Measurements from ENCODE around the gene PLA2G3.

PLA2G3 gene

GRCh38 chr22:31105282-31105929, 34.9 kb downstream of the PLA2G3 start:
- TF ChIP-seq EZH2 (IDR thresholded peaks at IDR 0.05; ENCODE audit: borderline replicate concordance, low read depth, low read length, severe bottlenecking), result no peak
- TF ChIP-seq, protein P1, sequence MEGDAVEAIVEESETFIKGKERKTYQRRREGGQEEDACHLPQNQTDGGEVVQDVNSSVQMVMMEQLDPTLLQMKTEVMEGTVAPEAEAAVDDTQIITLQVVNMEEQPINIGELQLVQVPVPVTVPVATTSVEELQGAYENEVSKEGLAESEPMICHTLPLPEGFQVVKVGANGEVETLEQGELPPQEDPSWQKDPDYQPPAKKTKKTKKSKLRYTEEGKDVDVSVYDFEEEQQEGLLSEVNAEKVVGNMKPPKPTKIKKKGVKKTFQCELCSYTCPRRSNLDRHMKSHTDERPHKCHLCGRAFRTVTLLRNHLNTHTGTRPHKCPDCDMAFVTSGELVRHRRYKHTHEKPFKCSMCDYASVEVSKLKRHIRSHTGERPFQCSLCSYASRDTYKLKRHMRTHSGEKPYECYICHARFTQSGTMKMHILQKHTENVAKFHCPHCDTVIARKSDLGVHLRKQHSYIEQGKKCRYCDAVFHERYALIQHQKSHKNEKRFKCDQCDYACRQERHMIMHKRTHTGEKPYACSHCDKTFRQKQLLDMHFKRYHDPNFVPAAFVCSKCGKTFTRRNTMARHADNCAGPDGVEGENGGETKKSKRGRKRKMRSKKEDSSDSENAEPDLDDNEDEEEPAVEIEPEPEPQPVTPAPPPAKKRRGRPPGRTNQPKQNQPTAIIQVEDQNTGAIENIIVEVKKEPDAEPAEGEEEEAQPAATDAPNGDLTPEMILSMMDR (IDR thresholded peaks at IDR 0.05; ENCODE audit: borderline replicate concordance, extremely low read depth, low read length, poor library complexity, severe bottlenecking), result no peak
- Histone ChIP-seq H3K27me3 (ENCODE audit: insufficient read depth, low read length, poor library complexity) (no peaks in the 10 kb centered on the region), H3K9ac (ENCODE audit: low read depth, low read length) (no peak overlapping the region), H4K20me1 (ENCODE audit: insufficient read depth, low read length) (no peaks in the 10 kb centered on the region; the same call in 1 of the 2 replicates), H3K36me3 (ENCODE audit: insufficient read depth, low read length) (peaks cover 6% of the 10 kb centered on the region), H2AFZ (ENCODE audit: low read depth, low read length) (no peak overlapping the region), H3K27ac (ENCODE audit: low read length) (no peak overlapping the region), H3K4me3 (ENCODE audit: low read depth in 1 of 2, low read length in 2 of 2) (no peak overlapping the region), H3K4me2 (ENCODE audit: insufficient read depth, low read length) (no peak overlapping the region), H3K79me2 (ENCODE audit: insufficient read depth, low read length) (no peaks in the 10 kb centered on the region), H3K9me3 (ENCODE audit: insufficient read depth, low read length, severe bottlenecking) (no peaks in the 10 kb centered on the region), H3K4me1 (ENCODE audit: insufficient read depth, low read length) (peaks cover 16% of the 10 kb centered on the region)
- DNase-seq (no peak), ATAC-seq (ENCODE audit: insufficient read depth, low read depth) (no peak)

DNA sequence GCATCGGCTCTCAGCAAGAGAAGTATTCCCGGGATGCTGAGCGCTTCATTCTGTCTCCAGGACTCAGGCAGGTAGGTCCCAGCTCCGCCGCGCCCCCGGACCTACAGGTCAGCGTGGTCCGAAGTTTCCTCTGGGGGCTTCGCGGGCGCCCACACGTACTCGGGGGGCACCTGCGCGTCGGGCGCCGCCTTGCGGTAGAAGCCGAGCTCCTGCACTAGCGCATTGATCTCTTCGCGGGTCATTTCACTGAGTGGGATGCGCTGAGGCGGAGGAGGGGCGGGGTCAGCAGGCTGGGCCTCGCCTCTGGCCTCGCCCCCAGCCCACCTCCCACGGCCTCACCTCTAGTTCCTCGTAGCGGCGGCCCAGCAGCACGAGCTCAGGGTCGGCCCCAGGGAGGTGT, 35.4 kb downstream of the PLA2G3 start:
- no peaks in the 10 kb centered on the region for H3K79me2 ChIP-seq (ENCODE audit: insufficient read depth, low read length)
- H3K4me3 ChIP-seq (ENCODE audit: low read depth in 1 of 2, low read length in 2 of 2), result no peak overlapping the region
- no peaks in the 10 kb centered on the region; the same call in 1 of the 2 replicates for H4K20me1 ChIP-seq (ENCODE audit: insufficient read depth, low read length)
- no peak for ATAC-seq (ENCODE audit: insufficient read depth, low read depth)
- no peak for DNase-seq
- H3K4me2 ChIP-seq (ENCODE audit: insufficient read depth, low read length), result no peak overlapping the region
- no peaks in the 10 kb centered on the region for H3K9me3 ChIP-seq (ENCODE audit: insufficient read depth, low read length, severe bottlenecking)
- H3K4me1 ChIP-seq (ENCODE audit: insufficient read depth, low read length), result peaks cover 16% of the 10 kb centered on the region
- no peaks in the 10 kb centered on the region for H3K27me3 ChIP-seq (ENCODE audit: insufficient read depth, low read length, poor library complexity)
- peaks cover 6% of the 10 kb centered on the region for H3K36me3 ChIP-seq (ENCODE audit: insufficient read depth, low read length)
- no peak overlapping the region for H3K27ac ChIP-seq (ENCODE audit: low read length)
- H2AFZ ChIP-seq (ENCODE audit: low read depth, low read length), result no peak overlapping the region
- no peak overlapping the region for H3K9ac ChIP-seq (ENCODE audit: low read depth, low read length)
- TF ChIP-seq, protein P1 (IDR thresholded peaks at IDR 0.05; ENCODE audit: borderline replicate concordance, extremely low read depth, low read length, poor library complexity, severe bottlenecking), result no peak
- no peak for TF ChIP-seq EZH2 (IDR thresholded peaks at IDR 0.05; ENCODE audit: borderline replicate concordance, low read depth, low read length, severe bottlenecking)

- Histone ChIP-seq H3K4me1 (ENCODE audit: insufficient read depth, low read length) (peaks cover 16% of the 10 kb centered on the region), H3K4me3 (ENCODE audit: low read depth in 1 of 2, low read length in 2 of 2) (no peak overlapping the region), H4K20me1 (ENCODE audit: insufficient read depth, low read length) (no peaks in the 10 kb centered on the region; the same call in 1 of the 2 replicates), H3K9ac (ENCODE audit: low read depth, low read length) (no peak overlapping the region), H3K79me2 (ENCODE audit: insufficient read depth, low read length) (no peaks in the 10 kb centered on the region), H3K27me3 (ENCODE audit: insufficient read depth, low read length, poor library complexity) (no peaks in the 10 kb centered on the region), H3K27ac (ENCODE audit: low read length) (no peak overlapping the region), H3K36me3 (ENCODE audit: insufficient read depth, low read length) (peaks cover 13% of the 10 kb centered on the region), H2AFZ (ENCODE audit: low read depth, low read length) (no peak overlapping the region), H3K9me3 (ENCODE audit: insufficient read depth, low read length, severe bottlenecking) (no peaks in the 10 kb centered on the region), H3K4me2 (ENCODE audit: insufficient read depth, low read length) (no peak overlapping the region)
- no peak for ATAC-seq (ENCODE audit: insufficient read depth, low read depth)
- TF ChIP-seq, protein P1 (IDR thresholded peaks at IDR 0.05; ENCODE audit: borderline replicate concordance, extremely low read depth, low read length, poor library complexity, severe bottlenecking), result no peak
- no peak for TF ChIP-seq EZH2 (IDR thresholded peaks at IDR 0.05; ENCODE audit: borderline replicate concordance, low read depth, low read length, severe bottlenecking)
- no peak for DNase-seq
Measured at GRCh38 chr22:31103899-31104694, 36.2 kb downstream of the PLA2G3 start.

Measured in DND-41 (cell line).